NCI-H446 (cell line): ENCODE results near the gene STK36.
A peak's percentile ranks its signal among the peaks of the same experiment; 100 is the strongest.

Experiments used
- DNase-seq, 2 experiments: peaks; one replicate each; lab custom pipeline; 2025; lab: John Stamatoyannopoulos, UW

STK36 gene

GRCh38 chr2:218663901-218664300 is 8.0 kb upstream of the STK36 start:
- no peak for DNase-seq

- DNase-seq: no peak
These were observed 7.2 kb upstream of the STK36 start for GRCh38 chr2:218664653-218665052.

- DNase-seq: no peak
These were observed 711 bp upstream of the STK36 start for GRCh38 chr2:218671097-218671653.

DNA sequence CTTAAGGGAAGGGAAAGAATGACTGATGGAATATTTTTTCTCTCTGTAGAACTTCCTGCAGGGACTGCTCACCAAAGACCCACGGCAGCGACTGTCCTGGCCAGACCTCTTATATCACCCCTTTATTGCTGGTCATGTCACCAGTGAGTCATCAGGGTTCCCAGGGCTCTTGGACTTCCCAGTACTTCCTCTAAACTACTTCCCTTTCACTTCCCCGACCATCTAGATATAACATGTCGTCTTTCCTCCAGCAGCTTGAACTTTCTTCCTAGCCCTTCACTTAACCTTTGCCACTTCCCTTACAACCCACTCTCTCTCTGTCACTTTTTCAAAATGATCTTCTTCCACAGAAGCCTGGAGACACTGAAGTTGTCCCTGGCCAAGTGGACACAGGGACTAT is 7.2 kb downstream of the STK36 start:
- no peak for DNase-seq

DNA sequence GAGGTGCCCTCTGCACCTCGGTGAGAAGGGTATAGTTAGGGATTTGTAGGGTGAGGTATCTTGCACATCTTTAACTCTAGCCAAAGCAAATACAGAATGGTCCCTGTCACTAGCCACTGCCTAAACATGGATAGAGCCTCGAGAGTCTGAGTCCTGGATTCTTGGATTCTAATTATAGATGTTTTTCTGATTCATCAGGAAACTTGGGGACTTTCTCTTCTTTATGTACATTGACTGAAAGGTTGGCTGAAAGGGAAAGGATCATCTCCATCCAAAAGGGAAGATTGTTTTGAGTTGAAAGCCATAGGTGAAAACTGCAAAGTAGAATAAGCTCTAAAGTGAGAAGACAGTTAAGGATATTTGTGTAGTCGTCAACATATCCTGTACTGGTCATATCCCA is 8.2 kb downstream of the STK36 start:
- no peak for DNase-seq

- DNase-seq: peak; percentile 42 to 80
These were observed 15.6 kb downstream of the STK36 start for GRCh38 chr2:218687400-218688060.

GRCh38 chr2:218691234-218691633 is 19.3 kb downstream of the STK36 start:
- DNase-seq: no peak

- no peak for DNase-seq
These were observed 22.7 kb downstream of the STK36 start for GRCh38 chr2:218694405-218695145.

DNA sequence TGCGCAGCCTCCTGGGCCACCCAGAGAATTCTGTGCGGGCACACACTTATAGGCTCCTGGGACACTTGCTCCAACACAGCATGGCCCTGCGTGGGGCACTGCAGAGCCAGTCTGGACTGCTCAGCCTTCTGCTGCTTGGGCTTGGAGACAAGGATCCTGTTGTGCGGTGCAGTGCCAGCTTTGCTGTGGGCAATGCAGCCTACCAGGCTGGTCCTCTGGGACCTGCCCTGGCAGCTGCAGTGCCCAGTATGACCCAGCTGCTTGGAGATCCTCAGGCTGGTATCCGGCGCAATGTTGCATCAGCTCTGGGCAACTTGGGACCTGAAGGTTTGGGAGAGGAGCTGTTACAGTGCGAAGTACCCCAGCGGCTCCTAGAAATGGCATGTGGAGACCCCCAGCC is 27.0 kb downstream of the STK36 start:
- DNase-seq: no peak

GRCh38 chr2:218701806-218702205 is 29.9 kb downstream of the STK36 start:
- no peak for DNase-seq

DNA sequence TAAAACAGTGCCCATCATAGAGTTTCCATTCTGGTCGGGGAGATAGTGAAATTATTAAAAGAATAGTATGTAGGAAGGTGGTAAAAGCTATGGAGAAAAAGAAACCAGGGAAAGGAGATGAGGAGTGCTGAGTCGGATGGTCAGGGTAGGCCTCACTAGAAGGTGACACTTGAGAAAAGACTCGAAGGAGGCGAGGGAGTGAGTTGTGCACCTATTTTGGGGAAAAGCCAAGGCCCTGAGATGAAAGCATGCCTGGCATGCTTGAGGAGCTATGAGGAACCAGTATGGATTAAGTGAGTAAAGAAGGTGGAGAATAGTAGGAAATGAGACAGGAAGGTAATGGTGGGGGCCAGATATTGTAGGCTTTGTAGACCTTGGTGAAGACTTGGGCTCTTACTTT is 31.5 kb downstream of the STK36 start:
- DNase-seq: no peak

DNA sequence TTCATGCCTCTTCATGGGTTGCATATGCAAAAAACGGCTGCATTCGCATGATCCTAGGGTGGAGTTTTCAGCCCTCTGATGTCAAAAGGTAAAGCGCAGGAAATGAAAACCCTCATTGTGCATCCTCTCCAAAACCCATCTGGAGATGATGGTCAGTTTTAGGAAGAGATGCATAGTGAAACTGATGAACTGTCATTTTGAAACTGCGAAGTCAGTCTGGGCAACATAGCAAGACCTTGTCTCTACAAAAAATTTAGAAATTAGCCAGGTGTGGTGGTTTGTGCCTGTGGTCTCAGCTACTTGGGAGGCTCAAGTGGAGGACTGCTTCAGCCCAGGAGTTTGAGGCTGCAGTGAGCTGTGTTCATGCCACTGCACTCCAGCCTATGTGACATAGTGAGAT is 36.2 kb downstream of the STK36 start:
- no peak for DNase-seq

- DNase-seq: no peak
These were observed 38.0 kb downstream of the STK36 start for GRCh38 chr2:218709908-218710307.

- no peak for DNase-seq
These were observed 38.4 kb downstream of the STK36 start for GRCh38 chr2:218710334-218710686.

DNA sequence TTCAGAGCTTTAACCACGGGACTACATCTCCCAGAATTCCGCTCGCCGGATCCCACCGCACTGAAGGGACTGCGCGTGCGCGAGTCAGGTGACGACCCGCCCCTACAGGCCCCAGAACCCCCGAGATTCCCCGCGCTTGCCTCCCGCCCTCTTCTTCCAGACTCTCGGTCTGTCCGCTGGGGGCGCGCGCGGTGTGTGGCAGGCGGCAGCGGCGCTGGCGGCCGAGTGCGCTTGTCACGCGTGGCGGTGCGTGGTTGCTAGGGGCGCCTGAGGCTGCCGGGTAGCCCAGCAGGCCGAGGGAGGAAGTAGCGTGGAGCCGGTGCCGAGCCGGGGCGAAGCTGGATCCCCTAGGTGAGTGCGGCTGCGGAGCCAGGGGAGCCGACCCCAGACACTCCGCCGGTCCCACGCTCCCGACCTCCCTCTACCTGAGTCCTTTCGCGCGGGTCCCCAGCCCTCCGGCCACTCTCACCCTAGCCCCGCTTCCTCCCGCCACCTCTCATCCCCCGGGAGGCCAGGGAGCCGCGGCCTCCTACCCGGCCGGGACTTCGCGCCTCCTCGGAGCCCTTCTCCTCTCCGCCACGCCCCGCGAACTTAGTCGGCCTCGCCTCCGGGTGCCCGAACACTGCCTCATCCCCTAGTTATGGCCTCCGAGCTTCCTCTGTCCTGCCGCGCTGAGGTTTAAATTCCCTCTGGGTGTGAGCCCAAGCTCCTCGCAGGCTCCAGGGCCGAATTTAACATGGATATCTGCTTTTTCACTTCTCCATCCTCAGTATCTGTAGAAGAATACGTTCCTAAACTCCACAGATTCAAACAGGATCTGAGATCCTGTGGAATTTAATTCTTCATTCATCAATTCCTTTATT is 39.0 kb downstream of the STK36 start, which contains the start of gene TTLL4:
TSS of gene TTLL4 (plus strand) at position 149 of the 863 bp plus-strand sequence. CDS start 26,842 bp downstream, outside the sequence.
- DNase-seq: peak; percentile 90 to 97

- DNase-seq: no peak
These were observed 39.7 kb downstream of the STK36 start for GRCh38 chr2:218711550-218711929.

DNA sequence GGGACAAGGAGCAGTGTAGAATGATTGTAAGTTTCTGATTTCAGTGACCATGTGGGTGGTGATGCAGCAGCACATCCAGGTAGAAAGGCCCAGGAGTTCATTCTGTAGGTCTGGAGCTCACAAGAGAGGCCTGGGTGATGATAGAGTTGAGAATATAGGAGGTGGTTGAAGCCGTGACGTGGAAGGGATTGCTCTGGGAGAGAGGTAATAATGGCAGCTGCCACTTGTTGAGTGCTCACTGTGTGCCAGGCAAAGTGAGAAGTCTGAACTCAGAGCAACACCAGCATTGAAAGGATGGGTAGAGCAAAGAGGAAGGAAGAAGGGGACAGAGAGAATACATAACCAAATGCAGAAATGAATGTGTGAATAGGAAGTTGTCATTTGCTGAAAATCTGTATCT is 42.0 kb downstream of the STK36 start:
- no peak for DNase-seq

DNA sequence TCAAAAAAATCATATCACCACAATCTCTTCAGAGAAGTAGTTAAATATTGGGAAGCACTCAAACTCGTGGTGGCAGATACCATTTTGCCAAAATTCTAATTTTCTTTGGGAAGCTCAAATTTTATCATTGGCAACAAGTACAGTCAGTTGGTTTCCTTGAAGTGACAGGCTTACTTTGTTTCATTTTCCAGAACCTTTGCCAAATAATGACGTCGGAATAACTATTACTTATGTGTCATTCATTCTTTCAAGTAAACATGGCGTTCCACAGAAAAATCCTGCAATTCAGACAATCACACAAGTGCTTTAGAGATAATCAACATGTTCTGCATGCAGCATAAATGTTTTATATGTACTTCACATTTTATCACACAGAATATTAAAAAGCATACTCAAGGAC is 44.2 kb downstream of the STK36 start:
- DNase-seq: no peak

DNA sequence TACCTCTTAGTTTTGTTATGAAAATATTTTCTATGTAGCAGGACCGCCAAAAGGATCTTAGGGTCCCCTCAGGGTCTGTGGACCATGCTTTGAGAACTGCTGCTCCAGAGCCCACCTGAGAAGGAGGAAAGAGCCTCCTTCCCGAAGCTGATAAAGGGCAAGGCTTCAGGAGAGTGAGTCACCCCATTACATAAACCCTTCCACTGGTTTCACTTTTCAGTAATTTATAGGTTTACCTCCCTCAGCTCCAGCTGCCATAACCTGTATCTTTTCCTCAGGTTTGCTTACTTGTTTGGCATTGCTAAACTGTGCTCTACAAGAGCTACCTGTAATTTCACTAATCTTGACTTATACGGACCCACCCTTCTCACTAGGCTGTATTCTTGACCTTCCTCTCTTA is 45.4 kb downstream of the STK36 start:
- DNase-seq: no peak

DNA sequence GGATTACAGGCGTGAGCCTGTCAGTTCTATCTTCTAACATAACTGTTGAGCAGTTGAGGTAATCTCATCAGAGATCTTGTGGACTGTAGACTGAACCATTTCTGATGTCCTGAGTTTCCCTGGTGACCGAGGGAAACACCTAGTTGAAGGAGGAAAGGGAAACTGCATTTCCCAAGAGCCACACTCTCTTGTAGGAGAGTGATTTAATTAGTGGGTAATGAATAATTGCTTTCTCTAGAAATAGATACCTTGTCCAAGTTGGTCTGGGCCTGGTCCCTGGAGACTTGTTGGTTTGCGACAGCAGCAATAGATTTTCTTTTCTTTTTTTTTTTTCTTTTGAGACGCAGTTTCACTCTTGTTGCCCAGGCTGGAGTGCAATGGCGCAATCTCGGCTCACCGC is 46.2 kb downstream of the STK36 start:
- no peak for DNase-seq

GRCh38 chr2:218719457-218719856 is 47.6 kb downstream of the STK36 start:
- DNase-seq: no peak
